ENCODE results near the gene UFL1.

UFL1 gene

GRCh38 chr6:96575359-96575758, 53.8 kb downstream of the UFL1 start:
- DNase-seq: no peak

GRCh38 chr6:96576221-96576620, 54.6 kb downstream of the UFL1 start:
- DNase-seq: no peak

- no peak for DNase-seq
Observed at GRCh38 chr6:96582021-96582420, 60.4 kb downstream of the UFL1 start.

GRCh38 chr6:96582436-96582835, 60.8 kb downstream of the UFL1 start:
- no peak for DNase-seq

- no peak for DNase-seq
Observed at GRCh38 chr6:96604420-96604819, 82.8 kb downstream of the UFL1 start.
